BLaER1 treated with 17β-estradiol and CSF1 and Interleukin-3, amounts not matched to agents 10 nM and 100 nM (cell line): ENCODE data around the gene LGALS4.
"Not testable (repeated sequence)": the region's sequence is repeated elsewhere in the genome, so short reads cannot be mapped to it uniquely, and the experiment has no call there.

ENCODE experiments used
- H3K27ac ChIP-seq, 11 experiments: shearing (Covaris generic); formaldehyde crosslinking; 2 replicates each; pipeline ENCODE4 v1.8.1; 2022
- H3K27me3 ChIP-seq, 11 experiments: shearing (Covaris generic); formaldehyde crosslinking; 2 replicates each; pipeline ENCODE4 v1.8.1; 2022
- H3K36me3 ChIP-seq, 11 experiments: shearing (Covaris generic); formaldehyde crosslinking; 2 replicates each; pipeline ENCODE4 v1.8.1; 2022
- H3K4me1 ChIP-seq, 10 experiments: shearing (Covaris generic); formaldehyde crosslinking; 2 replicates each; pipeline ENCODE4 v1.8.1; 2022
- H3K4me2 ChIP-seq, 11 experiments: shearing (Covaris generic); formaldehyde crosslinking; 2 replicates each; pipeline ENCODE4 v1.8.1; 2022
- H3K4me3 ChIP-seq, 10 experiments: shearing (Covaris generic); formaldehyde crosslinking; 2 replicates each; pipeline ENCODE4 v1.8.1; 2022
- H3K9ac ChIP-seq, 11 experiments: shearing (Covaris generic); formaldehyde crosslinking; 2 replicates each; pipeline ENCODE4 v1.8.1; 2022
- H3K9me3 ChIP-seq, 11 experiments: shearing (Covaris generic); formaldehyde crosslinking; replicated peaks in 1 of 11; 2 replicates each; pipeline ENCODE4 v1.8.1; 2022
- H4K20me1 ChIP-seq, 11 experiments: shearing (Covaris generic); formaldehyde crosslinking; 2 replicates each; pipeline ENCODE4 v1.8.1; 2022
- Cebpa-rat ChIP-seq, 11 experiments: shearing (Covaris generic); IDR thresholded peaks; 2 replicates each; pipeline ENCODE4 v1.8.1; 2022

Gene LGALS4

DNA sequence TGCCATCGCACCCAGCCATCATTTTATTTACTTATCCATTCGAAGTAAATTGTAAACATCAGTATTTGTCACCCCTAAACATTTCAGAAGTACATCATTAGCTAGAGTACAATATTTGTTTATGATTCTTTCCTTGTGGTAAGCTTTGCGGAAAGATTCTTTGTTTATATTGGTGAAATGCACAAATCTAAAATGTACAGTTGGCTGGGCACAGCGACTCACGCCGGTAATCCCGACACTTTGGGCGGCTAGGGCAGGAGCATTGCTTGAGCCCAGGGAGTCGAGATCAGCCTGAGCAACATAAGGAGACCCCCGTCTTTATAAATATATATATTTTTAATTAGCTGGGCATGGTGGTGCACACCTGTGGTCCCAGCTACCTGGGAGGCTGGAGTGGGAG lies 13.6 kb downstream of the LGALS4 start:
- H3K9me3 ChIP-seq = peaks cover 0 to 23% (median 0%) of the 10 kb centered on the region in 11 experiments; a peak in 5 of 22 replicates
- no peaks in the 10 kb centered on the region for H3K36me3 ChIP-seq
- no peak for TF ChIP-seq Cebpa-rat (IDR thresholded peaks at IDR 0.05)
- H4K20me1 ChIP-seq = no peaks in the 10 kb centered on the region
- no peaks in the 10 kb centered on the region for H3K4me1 ChIP-seq
- H3K27ac ChIP-seq = no peak overlapping the region
- no peak overlapping the region for H3K9ac ChIP-seq
- no peak overlapping the region for H3K4me2 ChIP-seq
- peaks cover 0 to 2% (median 0%) of the 10 kb centered on the region in 11 experiments; a peak in 5 of 22 replicates for H3K27me3 ChIP-seq
- no peak overlapping the region for H3K4me3 ChIP-seq

- not testable (repeated sequence) for H3K27ac ChIP-seq, H3K4me1 ChIP-seq, H3K4me3 ChIP-seq, H3K9ac ChIP-seq, H4K20me1 ChIP-seq, H3K36me3 ChIP-seq, H3K4me2 ChIP-seq
- H3K27me3 ChIP-seq = peaks cover 6 to 15% (median 13%) of the 10 kb centered on the region in 11 experiments
- H3K9me3 ChIP-seq = peaks cover 0 to 23% (median 0%) of the 10 kb centered on the region in 11 experiments; a peak in 5 of 22 replicates
Measured at GRCh38 chr19:38797781-38798180, 15.0 kb downstream of the LGALS4 start.

DNA sequence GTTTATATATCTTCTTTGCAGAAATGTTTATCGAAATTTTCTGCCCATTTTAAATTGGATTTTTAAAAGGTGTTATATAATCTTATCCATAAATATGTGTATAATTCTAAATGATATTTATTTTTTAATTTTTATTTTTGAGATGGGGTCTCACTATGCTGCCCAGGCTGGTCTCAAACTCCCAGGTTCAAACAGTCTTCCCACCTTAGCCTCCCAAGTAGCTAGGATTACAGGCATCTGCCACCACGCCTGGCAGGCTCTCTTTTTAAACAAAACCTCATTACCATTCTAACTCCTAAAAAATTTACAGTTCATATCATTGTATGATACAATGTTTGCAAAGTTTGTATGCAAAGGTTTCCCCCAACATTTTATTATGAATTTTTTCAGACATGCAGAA lies 16.6 kb downstream of the LGALS4 start:
- no peak overlapping the region for H3K4me3 ChIP-seq
- no peak overlapping the region for H3K9ac ChIP-seq
- no peaks in the 10 kb centered on the region for H4K20me1 ChIP-seq
- H3K36me3 ChIP-seq = no peaks in the 10 kb centered on the region
- H3K27me3 ChIP-seq = peaks cover 13 to 23% (median 21%) of the 10 kb centered on the region in 11 experiments
- H3K9me3 ChIP-seq = peaks cover 0 to 23% (median 0%) of the 10 kb centered on the region in 11 experiments; a peak in 5 of 22 replicates
- no peak overlapping the region for H3K4me2 ChIP-seq
- no peak for TF ChIP-seq Cebpa-rat (IDR thresholded peaks at IDR 0.05)
- H3K4me1 ChIP-seq = peaks cover 0 to 8% (median 3%) of the 10 kb centered on the region in 10 experiments; a peak in 5 of 20 replicates
- H3K27ac ChIP-seq = no peak overlapping the region

DNA sequence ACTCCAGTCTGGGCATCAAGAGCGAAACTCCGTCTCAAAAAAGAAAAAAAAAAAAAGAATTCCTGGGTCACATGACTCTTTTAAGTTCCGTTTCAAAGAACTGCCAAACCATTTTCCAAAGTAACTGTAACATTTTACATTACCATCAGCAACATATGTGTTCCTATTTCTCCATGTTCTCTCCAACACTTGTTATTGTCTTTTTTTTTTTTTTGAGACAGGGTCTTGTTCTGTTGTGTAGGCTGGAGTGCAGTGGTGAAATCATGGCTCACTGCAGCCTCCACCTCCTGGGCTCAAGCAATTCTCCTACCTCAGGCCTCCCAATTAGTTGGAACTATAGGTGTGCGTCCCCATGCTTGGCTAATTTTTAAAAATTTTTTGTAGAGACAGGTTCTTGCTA lies 17.2 kb downstream of the LGALS4 start:
- no peaks in the 10 kb centered on the region for H3K36me3 ChIP-seq
- no peak overlapping the region for H3K27ac ChIP-seq
- no peaks in the 10 kb centered on the region for H4K20me1 ChIP-seq
- peaks cover 0 to 23% (median 0%) of the 10 kb centered on the region in 11 experiments; a peak in 5 of 22 replicates for H3K9me3 ChIP-seq
- peaks cover 13 to 23% (median 21%) of the 10 kb centered on the region in 11 experiments for H3K27me3 ChIP-seq
- no peak for TF ChIP-seq Cebpa-rat (IDR thresholded peaks at IDR 0.05)
- no peak overlapping the region for H3K4me3 ChIP-seq
- H3K9ac ChIP-seq = no peak overlapping the region
- H3K4me1 ChIP-seq = peaks cover 0 to 8% (median 3%) of the 10 kb centered on the region in 10 experiments; a peak in 5 of 20 replicates
- no peak overlapping the region for H3K4me2 ChIP-seq

DNA sequence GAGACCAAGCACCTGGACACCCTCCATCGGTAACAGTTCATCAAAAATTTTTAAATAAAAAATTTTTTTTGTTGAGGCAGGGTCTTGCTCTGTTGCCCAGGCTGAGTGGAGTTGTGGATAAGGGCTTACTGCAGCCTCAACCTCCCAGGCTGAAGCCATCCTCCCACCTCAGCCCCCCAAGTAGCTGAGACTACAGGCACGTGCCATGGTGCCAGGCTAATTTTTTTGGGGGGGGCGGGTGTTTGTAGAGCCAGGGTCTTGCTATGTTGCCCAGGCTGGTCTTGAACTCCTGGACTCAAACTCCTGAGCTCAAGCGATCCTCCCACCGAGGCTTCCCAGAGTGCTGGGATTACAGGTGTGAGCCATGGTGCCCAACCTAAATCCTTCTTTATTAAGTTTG lies 19.1 kb downstream of the LGALS4 start:
- no peak overlapping the region for H3K4me3 ChIP-seq
- H3K27me3 ChIP-seq = peaks cover 13 to 23% (median 21%) of the 10 kb centered on the region in 11 experiments
- H4K20me1 ChIP-seq = no peaks in the 10 kb centered on the region
- no peaks in the 10 kb centered on the region for H3K36me3 ChIP-seq
- H3K4me2 ChIP-seq = no peak overlapping the region
- H3K27ac ChIP-seq = no peak overlapping the region
- no peak overlapping the region for H3K9ac ChIP-seq
- TF ChIP-seq Cebpa-rat (IDR thresholded peaks at IDR 0.05) = no peak
- peaks cover 0 to 8% (median 3%) of the 10 kb centered on the region in 10 experiments; a peak in 5 of 20 replicates for H3K4me1 ChIP-seq
- peaks cover 0 to 9% (median 0%) of the 10 kb centered on the region in 11 experiments; a peak in 5 of 22 replicates for H3K9me3 ChIP-seq

DNA sequence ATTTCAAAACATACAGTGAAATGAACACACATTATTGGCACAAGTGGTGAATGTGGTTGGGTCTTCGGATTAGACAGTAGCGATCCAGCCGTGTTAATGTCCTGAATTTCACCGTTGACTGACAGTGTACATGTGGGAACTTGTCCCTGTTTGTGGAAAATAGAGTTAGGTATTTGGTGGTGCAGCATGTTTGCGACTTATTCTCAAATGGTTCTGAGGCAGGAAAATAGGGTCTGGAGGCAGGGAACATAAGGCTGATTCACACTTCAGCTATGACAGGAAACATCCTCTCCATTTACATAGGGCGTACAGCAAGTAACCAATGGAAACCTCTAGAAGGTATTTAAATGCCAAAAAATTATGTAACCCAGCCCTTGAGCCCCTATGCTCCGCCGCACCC lies 19.6 kb downstream of the LGALS4 start:
- TF ChIP-seq Cebpa-rat (IDR thresholded peaks at IDR 0.05) = no peak
- no peak overlapping the region for H3K4me3 ChIP-seq

DNA sequence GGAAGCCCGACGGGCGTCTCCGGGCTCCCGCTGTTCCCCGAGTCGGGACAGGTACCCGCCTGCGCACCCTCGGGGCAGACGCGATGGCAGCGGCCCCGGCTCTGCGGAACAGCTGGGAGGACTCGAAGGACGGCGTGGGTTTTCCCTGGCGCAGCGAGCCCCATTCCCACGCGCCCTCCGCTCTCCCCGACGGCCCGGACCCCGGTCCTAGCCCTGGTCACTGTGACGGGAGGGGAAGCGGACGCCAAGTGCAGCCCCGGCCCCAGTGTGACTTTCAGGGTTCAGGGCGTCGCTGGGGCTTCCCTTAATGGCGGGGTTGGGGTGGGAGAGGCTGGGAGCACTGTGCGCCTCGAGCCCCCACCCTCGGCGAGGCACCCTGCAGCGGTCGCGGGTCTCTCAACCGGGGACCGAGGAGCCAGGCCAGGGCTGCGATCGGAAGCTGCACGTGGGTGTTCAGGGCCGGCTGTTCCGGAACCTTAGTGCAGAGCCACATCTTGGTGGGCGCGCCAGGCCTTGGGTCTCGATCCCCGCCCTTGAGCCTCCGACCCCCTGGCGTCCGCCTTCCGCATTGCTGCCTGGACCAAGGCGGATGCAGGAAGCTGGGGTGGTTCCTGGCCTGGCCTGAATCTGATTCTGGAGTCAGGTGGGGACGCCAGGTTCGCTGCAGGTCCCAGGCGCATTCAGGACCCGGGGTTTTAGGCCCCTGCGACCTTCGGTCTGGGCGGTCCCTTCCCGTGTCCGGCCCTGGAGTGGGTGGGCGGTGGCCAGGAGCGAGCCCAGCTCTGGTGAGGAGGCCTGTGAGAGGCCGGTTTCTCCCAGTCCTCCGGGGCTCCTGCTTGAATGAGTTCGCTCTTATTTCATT lies 20.3 kb downstream of the LGALS4 start:
- Histone ChIP-seq H4K20me1 (no peaks in the 10 kb centered on the region), H3K27me3 (peaks cover 13 to 23% (median 21%) of the 10 kb centered on the region in 11 experiments), H3K4me3 (0 out of 20 replicates have a peak overlapping the region, but pooled peaks of 1 of the 10 experiments have one; percentile 17), H3K9me3 (peaks cover 0 to 9% (median 0%) of the 10 kb centered on the region in 11 experiments; a peak in 5 of 22 replicates), H3K27ac (peak overlapping the region in 5 of 11 experiments; percentile 28 to 46 (median 33); a peak in 3 of 22 replicates), H3K36me3 (no peaks in the 10 kb centered on the region), H3K9ac (no peak overlapping the region), H3K4me1 (peaks cover 0 to 8% (median 3%) of the 10 kb centered on the region in 10 experiments; a peak in 5 of 20 replicates), H3K4me2 (peak overlapping the region; percentile 7 to 59 (median 34); a peak in 12 of 22 replicates)
- TF ChIP-seq Cebpa-rat (IDR thresholded peaks at IDR 0.05) = no peak

More for the DNA sequence above, 19.6 kb downstream of the LGALS4 start:
- H3K27me3 ChIP-seq = peaks cover 13 to 23% (median 21%) of the 10 kb centered on the region in 11 experiments
- H3K4me2 ChIP-seq = no peak overlapping the region
- no peak overlapping the region for H3K9ac ChIP-seq
- H3K9me3 ChIP-seq = peaks cover 0 to 9% (median 0%) of the 10 kb centered on the region in 11 experiments; a peak in 5 of 22 replicates
- no peaks in the 10 kb centered on the region for H4K20me1 ChIP-seq
- H3K4me1 ChIP-seq = peaks cover 0 to 8% (median 3%) of the 10 kb centered on the region in 10 experiments; a peak in 5 of 20 replicates
- no peak overlapping the region for H3K27ac ChIP-seq
- no peaks in the 10 kb centered on the region for H3K36me3 ChIP-seq

GRCh38 chr19:38791451-38792064 lies 21.2 kb downstream of the LGALS4 start:
- H3K4me3 ChIP-seq, H3K4me2 ChIP-seq, H3K4me1 ChIP-seq, H3K27ac ChIP-seq, H3K9ac ChIP-seq, H4K20me1 ChIP-seq, H3K36me3 ChIP-seq, H3K9me3 ChIP-seq: not testable (repeated sequence)
- H3K27me3 ChIP-seq = peaks cover 13 to 23% (median 21%) of the 10 kb centered on the region in 11 experiments

DNA sequence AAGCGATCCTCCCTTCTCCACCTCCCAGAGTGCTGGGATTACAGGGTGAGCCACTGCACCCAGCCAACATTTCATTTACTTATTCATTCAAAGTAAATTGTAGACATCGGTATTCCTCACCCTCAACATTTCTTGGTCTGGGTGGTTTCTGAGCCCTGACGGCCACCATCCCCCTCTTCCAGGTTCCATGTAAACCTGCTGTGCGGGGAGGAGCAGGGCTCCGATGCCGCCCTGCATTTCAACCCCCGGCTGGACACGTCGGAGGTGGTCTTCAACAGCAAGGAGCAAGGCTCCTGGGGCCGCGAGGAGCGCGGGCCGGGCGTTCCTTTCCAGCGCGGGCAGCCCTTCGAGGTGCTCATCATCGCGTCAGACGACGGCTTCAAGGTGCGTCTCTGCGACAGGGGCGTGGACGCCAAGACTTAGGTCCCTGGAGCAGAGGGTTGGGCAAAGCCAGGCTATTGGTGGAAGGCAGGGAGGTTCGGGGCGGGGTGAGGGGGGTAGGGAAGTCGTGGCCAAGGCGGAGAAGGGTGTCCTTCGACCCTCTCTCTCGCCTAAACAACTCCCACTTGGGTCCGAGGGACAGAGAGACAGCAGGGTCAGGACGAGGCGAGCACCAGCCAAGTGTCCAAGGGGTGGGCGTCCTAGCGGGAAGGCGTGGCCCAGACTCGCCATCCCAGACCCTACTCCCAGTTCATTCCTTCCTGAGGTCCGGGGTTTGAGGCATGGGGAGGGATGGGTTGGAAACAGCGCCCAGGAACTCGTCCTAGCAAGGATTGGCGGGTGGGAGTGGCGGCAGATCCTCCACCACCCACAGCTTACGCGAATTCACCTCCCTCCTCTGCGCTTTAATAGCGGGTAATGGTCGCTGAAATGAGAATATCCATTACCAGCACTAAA lies 22.0 kb downstream of the LGALS4 start:
- H3K4me1 ChIP-seq, H4K20me1 ChIP-seq: not testable (repeated sequence)

More for the DNA sequence above, 22.0 kb downstream of the LGALS4 start:
- H3K27me3 ChIP-seq = peaks cover 13 to 23% (median 21%) of the 10 kb centered on the region in 11 experiments
- not testable (repeated sequence) for H3K9me3 ChIP-seq, H3K27ac ChIP-seq, H3K4me3 ChIP-seq, H3K36me3 ChIP-seq, H3K4me2 ChIP-seq, H3K9ac ChIP-seq
